ENCODE results near the gene FTCDNL1. TPM values are rescaled to one million over a fixed set of nuclear protein-coding genes. Genes with fewer than 3 reads are reported as not detected.

The FTCDNL1 gene
- total RNA-seq, 2 experiments from 2014 or later: 1.9 to 2.0 TPM

DNA sequence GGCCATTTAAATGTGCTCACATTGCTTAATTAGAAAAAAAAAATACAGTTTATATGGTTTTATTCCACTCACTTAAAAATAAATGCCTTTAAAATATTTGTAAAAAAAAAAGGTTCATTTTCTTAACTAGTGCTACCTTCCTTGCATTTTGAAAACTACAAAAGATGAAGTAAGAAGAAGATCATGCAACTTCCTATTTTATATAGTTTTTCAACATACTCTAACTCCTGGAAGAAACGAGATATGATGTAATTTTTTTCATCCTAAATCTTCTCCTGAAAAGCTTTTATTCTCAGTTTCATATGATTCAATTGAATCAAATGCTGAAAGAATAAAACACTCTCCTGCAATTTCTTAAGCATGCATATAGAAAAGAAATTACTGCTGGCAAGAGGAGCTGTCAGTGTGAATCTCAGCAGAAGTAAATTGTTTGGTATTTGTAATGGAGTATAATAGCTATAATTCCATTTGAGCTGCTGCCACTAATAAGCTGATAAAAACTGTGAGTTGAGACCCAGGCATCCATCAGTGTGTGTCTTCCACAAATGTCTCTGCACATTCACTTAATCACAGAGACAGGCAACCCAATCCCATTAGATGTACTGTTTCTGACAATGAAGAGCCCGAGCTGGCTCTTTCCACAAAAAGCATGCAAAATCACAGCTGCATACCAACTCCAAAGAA is 3.7 kb downstream of the FTCDNL1 start:
- Mint-ChIP-seq H3K36me3 (ENCODE audit: low read depth) (peaks cover 4% of the 10 kb centered on the region), H3K9me3 (no peaks in the 10 kb centered on the region)

DNA sequence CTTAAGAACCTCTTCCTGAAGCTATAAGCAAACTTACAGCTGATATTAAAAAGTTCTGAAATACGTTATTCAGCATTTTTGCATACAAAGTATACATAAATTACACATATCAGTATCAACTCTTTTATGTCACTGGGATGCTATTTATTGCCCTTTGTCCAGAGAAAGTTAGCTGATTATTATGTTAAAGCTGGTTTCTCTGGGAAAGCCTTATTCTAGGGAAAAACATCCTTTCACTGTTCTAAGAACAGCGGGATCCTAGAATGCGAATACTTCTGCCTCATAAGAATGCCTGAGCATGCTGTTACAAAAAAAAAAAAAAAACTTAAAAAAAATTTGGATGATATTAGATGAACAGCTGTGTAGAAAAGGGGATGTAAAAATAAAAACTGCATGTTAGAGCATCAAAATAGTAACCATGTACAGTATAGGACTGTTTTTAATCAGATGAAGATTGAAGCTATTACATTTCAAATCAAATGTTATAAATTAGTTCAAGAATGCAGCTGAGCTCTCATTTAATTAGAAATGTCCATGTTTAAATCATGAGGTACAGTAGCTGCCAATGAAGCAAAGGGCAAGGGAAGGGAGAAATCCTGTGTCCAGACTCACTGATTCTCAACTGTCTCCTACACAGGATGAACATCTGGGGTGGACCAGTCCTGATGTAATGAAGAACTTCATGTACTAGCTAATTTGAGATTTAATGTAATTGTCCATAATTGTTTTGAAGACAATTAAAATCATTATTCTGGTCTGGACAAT is 8.2 kb downstream of the FTCDNL1 start:
- Mint-ChIP-seq H3K27me3 (no peaks in the 10 kb centered on the region), H3K27ac (no peak overlapping the region), H3K36me3 (ENCODE audit: low read depth) (peaks cover 7% of the 10 kb centered on the region), H3K4me3 (no peak overlapping the region), H3K4me1 (ENCODE audit: low read depth) (no peaks in the 10 kb centered on the region), H3K9me3 (no peaks in the 10 kb centered on the region)
- DNase-seq: no peak
- TF ChIP-seq, protein P1, sequence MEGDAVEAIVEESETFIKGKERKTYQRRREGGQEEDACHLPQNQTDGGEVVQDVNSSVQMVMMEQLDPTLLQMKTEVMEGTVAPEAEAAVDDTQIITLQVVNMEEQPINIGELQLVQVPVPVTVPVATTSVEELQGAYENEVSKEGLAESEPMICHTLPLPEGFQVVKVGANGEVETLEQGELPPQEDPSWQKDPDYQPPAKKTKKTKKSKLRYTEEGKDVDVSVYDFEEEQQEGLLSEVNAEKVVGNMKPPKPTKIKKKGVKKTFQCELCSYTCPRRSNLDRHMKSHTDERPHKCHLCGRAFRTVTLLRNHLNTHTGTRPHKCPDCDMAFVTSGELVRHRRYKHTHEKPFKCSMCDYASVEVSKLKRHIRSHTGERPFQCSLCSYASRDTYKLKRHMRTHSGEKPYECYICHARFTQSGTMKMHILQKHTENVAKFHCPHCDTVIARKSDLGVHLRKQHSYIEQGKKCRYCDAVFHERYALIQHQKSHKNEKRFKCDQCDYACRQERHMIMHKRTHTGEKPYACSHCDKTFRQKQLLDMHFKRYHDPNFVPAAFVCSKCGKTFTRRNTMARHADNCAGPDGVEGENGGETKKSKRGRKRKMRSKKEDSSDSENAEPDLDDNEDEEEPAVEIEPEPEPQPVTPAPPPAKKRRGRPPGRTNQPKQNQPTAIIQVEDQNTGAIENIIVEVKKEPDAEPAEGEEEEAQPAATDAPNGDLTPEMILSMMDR (IDR thresholded peaks at IDR 0.05): no peak
- ChIA-PET CTCF (interaction anchor here (2.1 kb wide), 1 partner anchor 19 kb away, joined by 6 read pairs; no protein-coding TSS in a partner anchor), POLR2A (no interaction called here)
- intact Hi-C loops (cut with micrococcal nuclease): loop anchor here (10.0 kb wide), 1 partner anchor 102 kb away; no protein-coding TSS in a partner anchor
- ATAC-seq: no peak

More for the DNA sequence above, 3.7 kb downstream of the FTCDNL1 start:
- intact Hi-C loops (cut with micrococcal nuclease): loop anchor here (10.0 kb wide), 1 partner anchor 97 kb away; no protein-coding TSS in a partner anchor
- ATAC-seq: no peak
- Mint-ChIP-seq H3K27me3 (peaks cover 1% of the 10 kb centered on the region), H3K4me1 (ENCODE audit: low read depth) (peaks cover 12% of the 10 kb centered on the region), H3K27ac (no peak overlapping the region), H3K4me3 (no peak overlapping the region)
- POLR2A ChIA-PET: no interaction called here
- TF ChIP-seq, protein P1 (IDR thresholded peaks at IDR 0.05): no peak
- CTCF ChIA-PET: interaction anchor here (1.7 kb wide), 1 partner anchor 19 kb away, joined by 4 read pairs; no protein-coding TSS in a partner anchor
- DNase-seq: no peak

DNA sequence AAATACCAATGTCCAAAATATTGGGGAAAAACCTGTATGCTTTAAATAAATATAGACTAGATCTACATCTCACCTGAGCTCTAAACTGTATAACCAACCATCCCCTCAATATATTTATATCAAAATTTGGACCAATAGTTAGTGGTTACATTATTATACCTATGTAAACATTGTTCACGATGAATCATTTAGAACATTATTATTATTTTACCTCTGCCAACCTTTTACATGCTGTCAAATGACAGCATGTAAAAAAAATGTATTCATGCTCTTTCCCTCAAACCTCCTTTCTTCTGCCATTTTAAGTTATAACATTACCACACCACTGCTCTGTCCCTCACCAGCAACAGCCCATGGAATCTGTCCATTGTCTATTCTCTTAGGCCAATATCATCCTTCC is 9.6 kb downstream of the FTCDNL1 start:
- Mint-ChIP-seq H3K4me1 (ENCODE audit: low read depth) (no peaks in the 10 kb centered on the region), H3K36me3 (ENCODE audit: low read depth) (peaks cover 7% of the 10 kb centered on the region), H3K9me3 (no peaks in the 10 kb centered on the region), H3K4me3 (no peak overlapping the region), H3K27me3 (no peaks in the 10 kb centered on the region), H3K27ac (no peak overlapping the region)
- ChIA-PET CTCF (no interaction called here), POLR2A (no interaction called here)
- ATAC-seq (no peak), DNase-seq (no peak)
- TF ChIP-seq, protein P1 (IDR thresholded peaks at IDR 0.05): no peak
- intact Hi-C loops (cut with micrococcal nuclease): loop anchor here (10.0 kb wide), 1 partner anchor 103 kb away; no protein-coding TSS in a partner anchor

DNA sequence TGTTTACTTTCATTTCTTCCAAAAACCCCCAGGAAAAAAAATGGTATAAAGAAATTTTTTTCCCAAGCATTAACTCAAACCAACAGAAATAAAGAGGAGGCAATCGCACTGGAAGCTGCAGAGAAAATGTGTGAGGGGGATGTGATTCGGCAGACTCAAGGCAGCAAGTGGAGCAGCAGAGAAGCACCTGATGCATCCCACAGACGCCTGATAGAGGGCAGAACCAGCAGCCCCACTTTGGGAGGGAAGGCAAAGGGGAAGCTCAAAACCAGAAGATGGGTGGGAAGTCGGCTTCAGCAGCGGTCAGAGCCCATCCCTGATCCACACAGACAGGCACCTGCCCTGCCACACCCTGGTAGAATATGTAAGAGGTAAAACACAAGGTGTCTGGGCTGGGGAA is 12.6 kb downstream of the FTCDNL1 start:
- Mint-ChIP-seq H3K4me1 (ENCODE audit: low read depth) (no peaks in the 10 kb centered on the region), H3K27ac (no peak overlapping the region), H3K4me3 (no peak overlapping the region), H3K9me3 (no peaks in the 10 kb centered on the region), H3K36me3 (ENCODE audit: low read depth) (peaks cover 3% of the 10 kb centered on the region), H3K27me3 (no peaks in the 10 kb centered on the region)
- TF ChIP-seq, protein P1 (IDR thresholded peaks at IDR 0.05): no peak
- ChIA-PET CTCF (no interaction called here), POLR2A (no interaction called here)
- DNase-seq (no peak), ATAC-seq (no peak)
- intact Hi-C loops (cut with micrococcal nuclease): no loop called here

DNA sequence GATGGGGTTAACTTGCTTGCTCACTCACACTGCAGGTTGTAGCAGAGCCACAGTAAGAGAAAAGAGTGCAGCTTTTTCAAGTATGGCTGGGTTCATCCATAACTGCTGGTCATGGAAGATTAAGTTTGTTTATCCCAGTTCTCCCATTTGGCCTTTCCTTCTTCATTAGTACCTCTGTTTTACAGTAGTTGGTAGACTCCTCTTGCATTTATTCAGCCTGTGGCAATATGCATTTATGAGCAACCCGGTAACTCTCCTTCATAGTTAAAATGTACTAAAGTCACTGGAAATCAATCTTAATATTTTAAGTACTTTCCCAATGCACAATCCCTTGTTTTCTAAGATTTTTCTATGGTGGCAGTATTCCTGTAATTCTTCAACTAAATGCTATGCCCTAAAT is 14.0 kb downstream of the FTCDNL1 start:
- Mint-ChIP-seq H3K9me3 (no peaks in the 10 kb centered on the region), H3K4me1 (ENCODE audit: low read depth) (no peaks in the 10 kb centered on the region), H3K36me3 (ENCODE audit: low read depth) (peaks cover 3% of the 10 kb centered on the region), H3K27me3 (no peaks in the 10 kb centered on the region), H3K27ac (no peak overlapping the region), H3K4me3 (no peak overlapping the region)
- TF ChIP-seq, protein P1 (IDR thresholded peaks at IDR 0.05): no peak
- intact Hi-C loops (cut with micrococcal nuclease): no loop called here
- ChIA-PET POLR2A (no interaction called here), CTCF (no interaction called here)
- ATAC-seq (no peak), DNase-seq (no peak)

Data from activated CD8-positive, alpha-beta T cell treated with anti-CD3 and anti-CD28 coated beads for 36 hours (primary cell).